ENCODE data around the gene DOK5.
A peak's percentile ranks its signal among the peaks of the same experiment; 100 is the strongest.

DOK5 gene

DNA sequence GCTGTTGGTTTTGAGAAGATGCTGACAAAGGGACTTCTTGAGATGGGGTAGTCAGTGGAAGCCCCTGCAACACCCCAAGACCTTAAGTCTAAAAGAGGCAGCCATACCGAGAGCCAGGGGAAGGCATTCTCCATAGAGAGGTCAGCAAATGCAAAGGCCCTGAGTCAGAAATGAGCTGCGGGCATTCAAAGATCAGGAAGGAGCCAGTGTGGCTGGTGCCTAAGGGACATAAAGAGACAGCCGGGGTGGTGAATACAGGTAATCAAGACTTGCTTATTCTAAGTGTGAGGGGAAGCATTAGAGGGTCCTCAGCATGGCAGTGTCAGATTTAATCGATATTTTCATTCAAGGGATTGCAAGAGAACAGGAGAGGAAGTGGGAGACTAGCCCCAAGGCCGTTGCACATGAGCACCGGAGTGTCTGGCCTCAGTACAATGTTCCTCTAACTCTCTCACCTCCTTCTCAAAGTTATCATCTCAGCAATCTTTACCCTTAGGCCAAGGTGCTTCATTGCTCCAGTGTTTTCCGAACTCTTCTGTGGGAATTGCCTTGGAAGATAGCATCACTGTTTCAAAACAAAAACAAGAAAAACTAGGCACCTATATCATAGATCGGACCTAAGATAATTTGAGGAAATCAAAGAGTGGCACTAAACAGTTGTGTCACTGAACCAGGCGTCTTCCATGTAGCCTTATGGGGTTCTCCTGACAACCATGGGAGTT, 173.2 kb downstream of the DOK5 start:
- no peak for DNase-seq (ENCODE audit: low spot score)

DNA sequence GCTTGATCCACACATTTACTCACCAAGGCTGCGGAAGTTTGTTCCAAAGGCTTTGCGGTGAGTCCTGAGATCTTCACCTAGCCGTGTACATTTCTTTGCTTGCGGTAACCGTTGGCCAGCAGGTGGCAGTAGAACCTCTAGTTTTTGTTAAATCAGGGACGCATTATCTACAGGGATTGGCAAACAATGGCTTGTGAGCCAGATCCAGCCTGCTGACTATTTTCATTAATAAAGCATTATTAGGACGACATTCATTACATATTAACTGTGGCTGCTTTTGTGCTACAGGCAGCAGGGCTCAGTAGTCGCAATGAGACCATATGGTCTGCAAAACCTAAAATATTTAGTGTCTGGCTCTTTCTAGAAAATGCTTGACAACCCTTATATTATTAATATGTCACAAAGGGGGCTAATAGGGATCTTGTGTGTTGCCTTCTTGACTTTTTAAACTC, 174.1 kb downstream of the DOK5 start:
- peak; percentile 48 for DNase-seq (ENCODE audit: low spot score)

DNA sequence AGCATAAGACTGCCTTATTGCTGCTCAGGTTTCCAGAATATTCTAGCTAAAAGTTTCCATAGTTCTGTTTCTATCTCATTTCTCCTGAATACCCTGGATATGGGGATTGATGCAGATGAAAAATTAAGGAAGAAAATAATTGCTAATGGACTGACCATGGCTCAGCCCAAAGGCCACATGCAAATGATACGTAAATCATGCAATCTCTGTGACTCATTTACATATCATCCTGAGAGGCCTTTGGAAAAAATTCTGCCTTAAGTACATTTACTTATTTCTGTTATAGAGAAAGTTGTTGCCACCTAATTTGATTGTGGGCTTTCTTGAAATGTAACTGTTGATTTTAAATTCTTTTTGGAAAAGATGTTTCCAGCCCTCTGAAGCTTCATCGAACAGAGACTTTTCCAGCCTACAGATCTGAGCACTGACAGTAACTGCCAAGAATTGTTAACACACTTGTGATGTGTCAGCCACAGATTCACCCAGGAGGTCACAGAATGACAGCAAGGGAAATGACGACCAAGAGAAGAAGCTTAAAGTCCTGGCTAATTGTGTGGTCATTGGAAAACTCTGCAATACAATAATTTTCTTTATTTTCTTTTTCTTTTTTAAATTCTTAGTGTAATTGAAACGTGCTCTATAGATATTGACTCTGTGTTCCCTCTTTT, 174.8 kb downstream of the DOK5 start:
- DNase-seq (ENCODE audit: low spot score): no peak

DNA sequence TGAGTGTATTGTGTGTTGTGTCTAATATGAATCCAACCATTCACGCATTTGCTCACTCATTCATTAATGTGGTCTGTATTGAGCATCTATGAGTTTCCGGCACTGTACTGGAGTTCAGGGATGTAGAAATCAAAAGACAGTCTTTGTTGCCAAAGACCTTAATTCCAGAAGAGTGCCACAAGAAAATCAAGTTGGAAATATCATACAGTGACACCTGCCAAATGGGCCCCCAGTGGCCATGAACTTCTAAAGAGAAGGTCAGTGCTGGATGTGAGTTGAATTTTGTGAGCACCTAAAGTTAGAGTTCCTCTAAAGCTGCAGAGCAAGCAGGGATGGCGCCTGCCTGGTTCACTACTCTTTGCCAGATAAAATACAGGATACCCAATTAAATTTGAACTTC, 175.9 kb downstream of the DOK5 start:
- no peak for DNase-seq (ENCODE audit: low spot score)

DNA sequence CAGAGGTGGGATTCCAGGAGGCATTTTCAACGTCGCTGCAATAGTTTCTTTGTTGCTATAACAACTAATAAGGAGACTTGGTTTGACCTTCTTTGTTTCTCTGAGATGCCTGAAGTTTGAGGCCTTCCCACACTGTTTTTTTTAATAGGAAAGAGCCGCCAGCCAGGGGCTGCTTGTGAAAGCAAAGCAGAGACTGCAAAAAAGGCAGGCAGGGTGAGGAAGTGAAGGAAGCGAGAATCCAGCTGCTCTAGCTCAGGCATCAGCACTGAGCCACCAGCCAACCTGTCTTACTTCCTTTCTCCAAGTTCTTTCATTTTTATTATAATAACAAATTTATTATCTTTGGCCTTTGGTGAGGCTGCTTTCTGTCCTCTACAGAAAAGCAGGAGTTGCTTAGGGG, 179.1 kb downstream of the DOK5 start:
- no peak for DNase-seq (ENCODE audit: low spot score)

DNA sequence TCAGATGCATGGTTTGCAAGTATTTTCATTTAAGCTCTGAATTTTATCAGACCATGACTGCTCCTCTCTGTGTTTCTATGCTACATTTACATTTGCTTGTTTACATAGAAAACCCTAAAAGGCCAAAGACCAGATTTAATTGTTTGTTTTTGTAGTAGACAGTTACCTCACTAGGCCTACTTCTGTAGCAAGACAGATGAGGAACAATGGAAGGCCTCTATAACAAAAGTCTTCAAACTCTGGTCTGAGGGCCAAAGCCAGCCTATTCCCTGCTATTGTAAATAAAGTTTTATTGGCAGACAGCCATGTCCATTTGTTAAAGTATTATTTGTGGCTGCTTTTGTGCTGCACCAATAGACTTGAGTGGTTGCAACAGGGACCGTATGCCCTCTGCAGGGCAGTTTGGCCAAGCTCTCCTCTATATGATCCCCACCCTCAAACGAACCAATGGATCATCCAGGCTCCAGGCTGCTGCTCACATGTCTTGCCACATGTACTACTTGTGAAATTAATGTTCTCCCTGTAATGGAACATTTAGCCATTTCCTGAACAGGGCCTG, 182.0 kb downstream of the DOK5 start:
- DNase-seq (ENCODE audit: low spot score): no peak

DNA sequence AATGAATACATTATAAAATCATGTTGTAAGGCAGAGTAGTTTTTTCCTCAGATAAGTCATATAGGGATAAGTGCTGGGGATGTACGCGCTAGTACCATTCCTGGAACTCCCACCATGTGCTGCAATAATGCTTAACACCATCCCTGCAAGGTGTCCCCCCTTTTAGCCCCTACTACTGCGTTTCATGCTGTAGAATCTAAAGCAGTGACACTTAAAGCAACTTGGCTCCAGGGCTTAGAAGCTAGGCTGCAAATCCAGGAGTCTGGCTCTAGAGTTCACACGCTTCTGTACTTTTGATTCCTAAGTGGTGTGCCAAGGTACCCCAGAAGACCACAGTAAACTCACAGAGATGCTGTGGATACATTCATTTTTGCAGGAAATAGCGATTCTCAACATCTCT, 183.1 kb downstream of the DOK5 start:
- no peak for DNase-seq (ENCODE audit: low spot score)

DNA sequence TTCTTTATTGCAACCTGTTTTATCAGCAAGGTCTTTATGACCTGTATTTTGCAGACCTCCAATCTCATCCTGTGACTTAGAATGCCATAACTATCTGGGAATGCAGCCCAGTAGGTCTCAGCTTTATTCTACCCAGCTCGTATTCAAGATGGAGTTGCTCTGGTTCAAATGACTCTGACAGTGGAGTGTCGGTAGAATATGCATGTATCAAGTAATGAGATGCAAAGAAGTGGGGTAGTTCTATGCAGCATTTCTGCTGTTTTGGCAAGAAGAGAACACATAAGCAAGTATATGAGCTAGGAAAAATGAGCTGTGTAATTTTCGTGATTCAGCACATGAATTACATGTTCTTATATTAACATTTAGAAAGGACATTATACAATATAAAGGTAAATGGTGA, 185.9 kb downstream of the DOK5 start:
- DNase-seq (ENCODE audit: low spot score): no peak

DNA sequence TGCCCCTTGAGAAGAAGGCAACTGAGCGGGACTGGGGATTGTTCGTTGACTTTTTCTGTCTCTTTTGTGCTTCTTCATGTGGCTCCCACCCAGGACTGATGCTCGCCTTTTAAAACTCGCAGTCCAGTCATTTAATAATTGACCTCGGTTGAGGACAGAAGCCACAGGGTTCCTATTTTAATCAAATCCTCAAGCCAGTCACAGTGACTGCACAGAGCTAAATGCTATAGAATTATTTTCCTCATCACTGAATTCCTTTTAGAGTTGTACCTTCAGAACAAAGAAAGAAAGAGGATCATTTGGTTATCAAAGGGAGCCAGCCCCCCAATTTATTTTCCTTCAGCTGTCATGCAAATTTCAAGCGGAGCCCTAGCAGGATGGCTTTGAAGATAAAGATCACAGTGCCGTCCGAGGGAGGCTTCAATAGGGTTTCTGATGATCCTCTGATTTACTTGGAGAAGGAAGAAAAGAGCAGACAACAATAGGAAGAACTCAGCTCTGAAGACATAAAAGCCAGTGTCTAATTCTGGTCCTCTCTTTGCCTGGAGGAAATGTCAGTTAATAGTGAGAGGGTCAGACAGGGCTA, 186.6 kb downstream of the DOK5 start:
- no peak for DNase-seq (ENCODE audit: low spot score)

DNA sequence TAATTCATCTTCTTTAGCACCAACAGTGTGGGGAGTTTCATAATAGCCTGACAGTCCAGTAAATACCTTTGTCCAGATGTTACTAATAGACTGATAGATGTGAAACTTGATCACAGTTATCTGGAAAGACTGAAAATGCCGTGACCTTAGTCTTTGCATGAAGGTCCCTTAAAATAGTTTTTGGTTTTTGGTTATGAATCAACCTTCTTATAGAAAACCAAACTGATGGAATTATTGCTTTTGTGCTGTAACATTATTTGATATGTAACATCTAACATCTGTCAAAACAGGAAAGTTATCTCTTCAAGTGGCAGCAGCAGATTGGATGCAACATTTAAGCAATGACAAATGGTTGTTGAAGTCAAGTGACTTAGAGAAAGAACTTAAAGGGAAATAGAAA, 190.4 kb downstream of the DOK5 start:
- DNase-seq (ENCODE audit: low spot score): no peak

DNA sequence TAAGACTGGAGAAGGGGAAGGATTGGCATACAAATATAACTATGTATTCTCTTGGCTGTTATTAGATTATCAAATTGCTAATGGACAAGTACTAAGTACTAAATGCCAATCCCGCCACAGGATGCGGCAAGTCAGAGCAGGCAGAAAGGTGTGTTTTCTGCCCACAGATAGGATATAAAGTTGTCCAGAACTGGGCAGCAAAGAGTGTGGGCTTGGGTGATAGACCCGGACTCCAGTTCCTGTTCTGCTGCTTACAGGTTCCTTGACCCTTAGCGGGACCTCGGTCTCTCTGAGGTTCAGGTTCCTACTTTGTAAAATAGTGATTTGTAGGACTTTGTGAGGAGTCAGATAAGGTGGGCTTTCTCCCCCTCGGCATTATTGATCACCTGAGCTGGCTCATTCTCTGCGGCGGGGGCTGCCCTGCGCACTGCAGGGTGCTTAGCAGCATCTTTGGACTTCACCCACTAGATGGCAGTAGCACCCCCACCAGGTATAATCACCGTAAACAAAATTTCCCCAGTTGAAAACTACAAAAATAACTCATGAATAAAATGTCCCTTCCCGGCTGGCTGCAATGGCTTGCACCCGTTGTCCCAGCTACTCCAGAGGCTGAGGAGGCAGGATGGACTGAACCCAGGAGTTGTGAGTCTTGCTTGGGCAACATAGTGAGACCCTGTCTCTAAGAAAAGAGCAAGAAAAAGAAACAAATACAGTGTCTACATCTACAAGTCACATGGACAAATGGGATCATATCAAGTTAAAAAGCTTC, 193.1 kb downstream of the DOK5 start:
- DNase-seq (ENCODE audit: low spot score): peak; percentile 9

DNA sequence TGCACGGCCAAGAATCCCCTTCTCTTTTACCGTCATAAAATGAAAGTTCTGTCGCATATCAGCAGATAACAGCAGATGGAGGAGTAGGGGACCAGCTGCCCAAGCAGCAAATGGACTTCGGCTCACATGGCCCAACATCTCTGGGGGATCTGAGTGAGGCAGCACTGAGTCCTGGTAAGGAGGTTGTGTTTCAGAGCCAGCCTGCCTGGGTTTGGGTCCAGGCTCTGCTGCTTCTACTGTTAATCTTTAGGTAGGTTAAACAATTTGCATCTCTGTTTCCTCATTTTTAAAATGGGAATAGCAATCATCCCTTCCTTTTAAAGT, 193.6 kb downstream of the DOK5 start:
- no peak for DNase-seq (ENCODE audit: low spot score)

DNA sequence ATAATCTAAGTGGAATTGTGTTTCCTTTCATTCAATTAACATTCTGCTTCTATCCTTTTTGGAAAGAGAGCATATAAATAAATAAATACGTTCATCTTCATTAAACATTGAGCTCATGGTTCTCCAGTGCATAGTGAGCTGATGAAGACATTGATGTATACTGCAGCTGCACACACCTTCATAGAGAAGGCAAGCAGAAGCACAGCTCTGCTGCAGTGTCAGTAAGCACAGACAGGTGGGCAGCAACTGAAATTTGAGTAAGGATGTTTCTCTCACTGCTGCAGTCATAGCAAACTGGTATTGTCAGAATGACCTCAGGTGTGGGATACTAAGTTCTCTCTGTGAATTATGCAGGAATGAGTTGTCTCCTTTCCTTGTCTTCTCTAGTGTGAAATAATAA, 202.9 kb downstream of the DOK5 start:
- DNase-seq (ENCODE audit: low spot score): no peak

DNA sequence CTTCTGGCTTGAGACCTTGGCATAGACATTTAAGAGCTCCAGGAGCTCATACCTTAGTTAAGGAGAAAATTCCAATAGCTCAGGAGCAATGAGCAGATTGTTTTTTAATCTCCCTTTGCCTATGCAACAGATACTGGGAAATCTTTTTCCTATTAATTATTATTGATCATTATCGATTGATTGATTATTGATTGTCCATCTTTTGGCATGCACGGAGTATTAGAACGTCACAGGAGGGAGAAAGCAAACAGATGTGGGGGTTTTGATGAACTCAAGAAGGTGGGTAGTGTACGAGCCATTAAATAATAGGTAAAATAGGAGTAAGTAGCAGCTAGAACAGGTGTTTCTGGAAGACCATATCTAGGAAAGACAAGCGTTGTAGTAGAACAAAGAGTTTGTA, 205.0 kb downstream of the DOK5 start:
- DNase-seq (ENCODE audit: low spot score): no peak

DNA sequence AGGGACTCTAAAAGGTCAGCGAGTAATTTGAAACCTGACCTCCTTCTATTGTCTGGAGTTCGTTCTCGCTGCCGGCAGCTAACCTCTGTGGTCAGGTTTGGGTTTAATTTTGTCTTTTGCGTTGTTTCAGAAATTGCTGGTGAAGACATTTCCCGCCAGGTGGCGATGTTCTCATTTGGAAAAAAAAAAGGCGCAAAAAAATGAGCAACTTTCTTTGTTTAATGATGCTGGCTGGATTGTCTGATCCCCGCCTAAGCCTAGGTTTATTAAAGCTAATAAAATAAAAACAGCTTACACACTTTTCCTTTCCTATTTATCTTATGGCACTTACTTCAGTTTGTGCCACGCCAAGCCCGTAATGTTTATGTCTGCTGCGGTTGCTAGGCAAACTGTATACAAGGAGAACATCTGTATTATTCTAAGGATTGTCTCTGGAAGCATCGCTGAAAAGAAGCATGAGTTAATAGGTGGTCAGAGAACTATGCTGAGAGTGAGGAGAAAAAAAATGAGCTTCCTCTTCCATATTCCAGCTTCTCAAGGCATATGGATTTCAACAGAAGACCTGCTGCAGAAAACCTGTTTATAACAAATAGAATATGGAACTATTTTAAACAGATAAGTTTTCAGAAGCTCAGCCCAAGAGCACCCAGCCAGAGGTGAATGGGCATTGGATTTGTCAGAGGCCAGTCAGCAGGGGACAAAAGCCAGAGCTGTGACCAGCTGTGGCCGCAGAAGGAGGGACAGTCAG, 205.7 kb downstream of the DOK5 start:
- DNase-seq (ENCODE audit: low spot score): no peak

DNA sequence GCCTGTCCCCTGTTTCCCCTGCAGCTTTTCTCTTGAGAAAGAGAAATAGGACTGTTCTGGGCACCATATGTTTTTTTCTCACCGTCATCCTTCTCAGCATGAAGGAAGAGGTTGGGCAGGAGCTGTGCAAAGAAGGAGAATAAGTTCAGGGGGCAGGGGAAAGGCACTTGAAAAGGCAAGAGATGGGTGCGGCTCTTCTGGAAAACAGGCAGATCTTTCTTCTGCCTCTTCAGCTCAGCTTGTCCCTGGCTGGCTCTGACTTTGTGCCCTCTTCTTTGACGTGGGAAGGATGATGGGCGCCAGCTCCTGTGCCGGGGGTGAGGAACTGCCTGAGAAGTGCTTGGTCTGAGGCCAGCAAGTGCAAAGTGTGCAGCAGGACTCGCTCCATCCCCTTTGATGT, 206.5 kb downstream of the DOK5 start:
- no peak for DNase-seq (ENCODE audit: low spot score)

DNA sequence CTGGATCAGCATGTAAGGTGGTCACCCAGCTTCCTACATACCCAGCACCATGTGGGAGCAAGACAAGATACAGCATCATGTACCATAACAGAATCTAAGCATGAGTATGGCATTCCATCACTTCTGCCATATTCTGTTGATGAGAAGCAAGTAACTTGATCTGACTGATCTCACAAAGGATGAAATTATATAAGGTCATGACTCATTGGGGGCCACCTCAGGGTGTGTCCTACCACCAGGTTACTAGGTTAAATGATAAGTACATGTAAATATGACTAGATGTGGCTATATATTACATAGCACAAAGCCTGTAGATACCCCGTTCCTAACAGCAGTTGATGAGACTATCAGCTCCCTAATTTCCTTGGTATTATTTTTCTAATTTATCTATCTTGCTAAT, 213.1 kb downstream of the DOK5 start:
- DNase-seq (ENCODE audit: low spot score): no peak

DNA sequence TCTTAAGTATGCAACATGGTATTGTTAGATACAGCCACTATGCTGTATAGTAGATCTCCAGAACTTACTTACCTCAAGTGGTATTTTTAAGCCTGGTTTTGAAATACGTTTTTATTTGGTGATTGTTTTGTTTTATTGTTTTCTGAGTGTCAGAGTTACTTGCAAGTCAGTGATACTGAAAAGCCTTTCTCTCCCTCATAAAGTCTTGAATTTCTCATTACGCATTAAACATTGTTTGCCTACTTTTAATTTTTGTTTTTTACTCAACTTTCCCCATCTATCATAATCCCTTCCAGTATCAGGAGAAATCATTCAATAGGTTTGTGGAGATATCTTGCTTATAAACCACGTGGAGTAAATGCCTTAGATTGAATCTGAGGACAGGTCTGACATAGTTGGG, 214.9 kb downstream of the DOK5 start:
- no peak for DNase-seq (ENCODE audit: low spot score)

DNA sequence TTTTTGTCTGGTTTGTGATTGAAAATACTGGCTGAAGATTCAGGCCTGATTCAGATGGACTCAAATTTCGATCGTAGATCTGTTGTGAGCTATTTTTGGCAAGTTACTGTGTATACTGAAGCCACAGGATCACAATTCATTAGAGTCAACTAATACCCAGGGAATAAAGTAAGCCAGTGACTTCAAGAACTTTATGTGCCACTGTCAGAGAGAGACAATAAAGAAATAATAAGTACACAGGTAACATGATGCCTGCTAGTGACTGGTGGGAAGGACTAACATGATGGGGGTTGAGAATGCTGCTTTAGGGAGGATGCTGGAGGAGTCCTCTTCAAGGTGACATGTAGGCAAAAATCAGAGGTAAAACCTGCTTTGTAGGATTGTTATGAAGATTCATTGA, 215.9 kb downstream of the DOK5 start:
- DNase-seq (ENCODE audit: low spot score): no peak

DNA sequence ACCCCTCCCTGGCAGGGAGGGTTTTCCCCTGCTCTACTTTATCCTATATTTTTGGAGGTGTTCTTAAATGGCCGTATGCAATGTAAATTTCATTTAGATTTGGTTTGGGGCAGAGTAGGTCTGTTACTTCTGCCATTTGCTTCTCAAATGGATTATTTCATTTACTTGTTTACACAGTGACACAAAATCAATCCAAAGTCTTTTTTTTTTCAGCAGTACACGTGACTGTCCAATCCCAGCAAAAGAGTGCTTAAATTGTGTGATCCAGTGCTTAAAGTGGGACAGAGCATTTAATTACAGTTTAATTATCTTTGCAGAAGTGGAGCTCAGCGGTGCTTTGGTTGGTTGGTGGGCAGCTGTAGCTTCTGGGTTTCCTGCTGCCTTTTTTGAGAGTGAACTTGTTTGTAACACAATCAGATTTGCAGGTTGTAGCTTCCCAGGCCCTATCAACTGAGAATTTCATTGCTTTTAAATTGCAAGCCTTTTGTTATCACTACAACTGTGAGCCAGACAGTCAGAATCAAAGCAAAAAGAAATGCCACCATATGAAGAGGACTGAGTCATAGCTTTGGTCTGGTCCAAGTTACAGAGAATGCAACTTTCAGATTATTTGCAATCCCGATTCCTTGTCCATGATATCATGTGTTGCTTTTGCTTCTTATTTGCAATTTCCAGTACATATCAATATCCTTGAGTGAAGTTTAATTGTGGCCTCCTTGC, 216.9 kb downstream of the DOK5 start:
- no peak for DNase-seq (ENCODE audit: low spot score)

DNA sequence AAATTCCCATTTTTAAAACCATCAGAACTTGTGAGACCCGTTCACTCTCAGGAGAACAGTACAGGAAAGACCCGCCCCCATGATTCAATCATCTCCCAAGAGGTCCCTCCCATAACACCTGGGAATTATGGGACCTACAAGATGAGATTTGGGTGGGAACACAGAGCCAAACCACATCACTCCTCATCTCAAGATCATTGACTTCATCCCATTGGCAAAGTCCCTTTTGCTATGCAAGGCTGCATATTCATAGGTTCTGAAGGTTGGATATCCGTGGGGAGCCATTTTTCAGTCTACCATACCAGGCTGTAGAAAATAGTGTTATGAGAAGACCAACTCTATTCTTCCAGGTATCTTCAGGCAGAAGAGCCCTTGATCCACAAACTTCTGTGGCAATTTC, 219.1 kb downstream of the DOK5 start:
- no peak for DNase-seq (ENCODE audit: low spot score)
